SK-N-SH (cell line): Measurements from ENCODE around the gene SLC34A1. TPM values are rescaled to one million over a fixed set of nuclear protein-coding genes. Genes with fewer than 3 reads are reported as not detected.

Source experiments
- CTCF ChIA-PET: fragments of 300-600, 350-600 bp; formaldehyde crosslinking; extraction: SDS; loops from one replicate; lab custom pipeline; 2021; lab: Yijun Ruan, JAX
- POLR2A ChIA-PET: fragments of 350-600 bp; sonication (Branson Sonifier 250); formaldehyde crosslinking; extraction: SDS; loops from one replicate; lab custom pipeline; 2020; ENCODE audit warnings: antibody characterized with exemption, inconsistent platforms; lab: Yijun Ruan, JAX
- DNase-seq: peaks from one replicate; pipeline ENCODE4 v3.0.0; 2012
- H2AFZ ChIP-seq: fragments of 200-600 bp; sonication (generic); 2 replicates; pipeline ENCODE4 v1.8.1; 2016; ENCODE audit warnings: antibody characterized with exemption, mild to moderate bottlenecking, low read depth
- H3F3A ChIP-seq: fragments of 200-600 bp; sonication (generic); replicated peaks from 2 replicates; pipeline ENCODE3; 2016; ENCODE audit warnings: antibody characterized with exemption, mild to moderate bottlenecking; ENCODE audit not compliant: insufficient read depth
- H3K27ac ChIP-seq, 2 experiments: fragments of 200-500 bp in 1 of 2; fragments of 200-600 bp in 1 of 2; sonication (Bioruptor generic) in 1 of 2; sonication (generic), shearing (Covaris generic) in 1 of 2; 2 replicates each; pipeline versions ENCODE4 v1.5.1 to v1.6.1; 2014 to 2016; ENCODE audit warnings: low read depth in 2 of 2, inconsistent platforms in 1 of 2, low read length in 1 of 2, mild to moderate bottlenecking in 1 of 2, mixed read lengths in 1 of 2
- H3K27me3 ChIP-seq: fragments of 200-600 bp; sonication (generic), shearing (Covaris generic); 2 replicates; pipeline ENCODE4 v1.6.1; 2016; ENCODE audit warnings: mixed run types; ENCODE audit not compliant: insufficient read depth
- H3K36me3 ChIP-seq, 2 experiments: fragments of 200-500 bp in 1 of 2; fragments of 200-600 bp in 1 of 2; sonication (Bioruptor generic) in 1 of 2; sonication (generic) in 1 of 2; replicated peaks in 1 of 2; 2 replicates each; pipeline versions ENCODE3 to v1.5.1; 2014 to 2016; ENCODE audit warnings: low read length in 1 of 2, mild to moderate bottlenecking in 1 of 2; ENCODE audit not compliant: insufficient read depth in 2 of 2, control insufficient read depth in 1 of 2
- H3K4me1 ChIP-seq, 2 experiments: fragments of 200-500 bp in 1 of 2; fragments of 200-600 bp in 1 of 2; sonication (Bioruptor generic) in 1 of 2; sonication (generic), shearing (Covaris generic) in 1 of 2; 2 replicates each; pipeline versions ENCODE4 v1.5.1 to v1.6.1; 2014 to 2016; ENCODE audit warnings: low read depth in 1 of 2, low read length in 1 of 2, mixed run types in 1 of 2; ENCODE audit not compliant: insufficient read depth in 2 of 2, control insufficient read depth in 1 of 2
- H3K4me2 ChIP-seq: fragments of 200-600 bp; sonication (generic), shearing (Covaris generic); 2 replicates; pipeline ENCODE4 v1.6.1; 2017; ENCODE audit warnings: mixed run types
- H3K4me3 ChIP-seq, 2 experiments: fragments of 200-500 bp in 1 of 2; fragments of 200-600 bp in 1 of 2; sonication (Bioruptor generic) in 1 of 2; sonication (generic), shearing (Covaris generic) in 1 of 2; 2 replicates each; pipeline versions ENCODE4 v1.5.1 to v1.8.1; 2014 to 2016; ENCODE audit warnings: low read depth in 2 of 2, inconsistent platforms in 1 of 2, low read length in 1 of 2, mild to moderate bottlenecking in 1 of 2, mixed read lengths in 1 of 2, moderate library complexity in 1 of 2
- H3K79me2 ChIP-seq: fragments of 200-600 bp; sonication (generic); 2 replicates; pipeline ENCODE4 v1.8.1; 2017; ENCODE audit warnings: mild to moderate bottlenecking; ENCODE audit not compliant: insufficient read depth
- H3K9ac ChIP-seq: fragments of 200-600 bp; sonication (generic); 2 replicates; pipeline ENCODE4 v1.6.1; 2017; ENCODE audit warnings: mixed run types
- H3K9me2 ChIP-seq: fragments of 200-600 bp; sonication (generic); 2 replicates; pipeline ENCODE4 v1.6.1; 2017; ENCODE audit warnings: mixed run types
- H3K9me3 ChIP-seq: fragments of 200-600 bp; sonication (generic); 2 replicates; pipeline ENCODE4 v1.6.1; 2017; ENCODE audit warnings: mixed run types, mild to moderate bottlenecking, moderate library complexity
- H4K20me1 ChIP-seq: fragments of 200-600 bp; sonication (generic); 2 replicates; pipeline ENCODE4 v1.6.1; 2017; ENCODE audit warnings: mild to moderate bottlenecking, mixed run types; ENCODE audit not compliant: insufficient read depth
- CHD2 ChIP-seq: fragments of 150-350 bp; IDR thresholded peaks from 2 replicates; pipeline ENCODE4 v1.6.1; 2018; ENCODE audit warnings: low read length; ENCODE audit not compliant: partially characterized antibody
- CTCF ChIP-seq: fragments of 200-600 bp; sonication (generic); IDR thresholded peaks from 2 replicates; pipeline ENCODE4 v1.6.1; 2017; ENCODE audit warnings: antibody characterized with exemption, mild to moderate bottlenecking, moderate library complexity
- EP300 ChIP-seq, 2 experiments: IDR thresholded peaks; 2 replicates each; pipeline versions ENCODE4 v1.4.0 to v1.6.1; 2012; ENCODE audit warnings: borderline replicate concordance in 1 of 2, low read depth in 1 of 2, low read length in 1 of 2
- EZH2phosphoT487 ChIP-seq: fragments of 200-600 bp; sonication (generic); IDR thresholded peaks from 2 replicates; pipeline ENCODE4 v1.6.1; 2017; ENCODE audit warnings: low read depth, mixed run types, mild to moderate bottlenecking, antibody characterized with exemption, moderate library complexity, borderline replicate concordance
- FOXJ3 ChIP-seq: sonication (generic); formaldehyde crosslinking; IDR thresholded peaks from 2 replicates; pipeline ENCODE4 v1.5.1; 2020; ENCODE audit warnings: mild to moderate bottlenecking, missing genetic modification reagents
- FOXM1 ChIP-seq: IDR thresholded peaks from 2 replicates; pipeline ENCODE4 v1.4.0; 2012; ENCODE audit warnings: low read depth, mild to moderate bottlenecking
- GATA2 ChIP-seq: sonication (generic); formaldehyde crosslinking; IDR thresholded peaks from 2 replicates; pipeline ENCODE4 v1.5.0; 2020; ENCODE audit warnings: mild to moderate bottlenecking, missing genetic modification reagents
- JUND ChIP-seq: IDR thresholded peaks from 2 replicates; pipeline ENCODE4 v1.4.0; 2012
- MEF2A ChIP-seq: IDR thresholded peaks from 2 replicates; pipeline ENCODE4 v1.4.0; 2012; ENCODE audit warnings: low read depth, borderline replicate concordance
- MXI1 ChIP-seq: IDR thresholded peaks from 2 replicates; pipeline ENCODE4 v1.6.1; 2012; ENCODE audit warnings: mild to moderate bottlenecking, low read depth, low read length, improper control_type of control experiment
- NRF1 ChIP-seq: IDR thresholded peaks from 2 replicates; pipeline ENCODE4 v1.6.1; 2012; ENCODE audit warnings: low read depth, mild to moderate bottlenecking, low read length
- POLR2AphosphoS5 ChIP-seq: IDR thresholded peaks from 2 replicates; pipeline ENCODE4 v1.6.1; 2012; ENCODE audit warnings: low read depth, low read length
- RAD21 ChIP-seq: IDR thresholded peaks from 2 replicates; pipeline ENCODE4 v1.6.1; 2012; ENCODE audit warnings: mild to moderate bottlenecking, low read length
- RFX5 ChIP-seq: IDR thresholded peaks from 2 replicates; pipeline ENCODE4 v1.6.1; 2012; ENCODE audit warnings: mild to moderate bottlenecking, improper control_type of control experiment, low read length
- RXRA ChIP-seq: IDR thresholded peaks from 2 replicates; pipeline ENCODE4 v1.4.0; 2012; ENCODE audit warnings: low read depth, mild to moderate bottlenecking, borderline replicate concordance
- SMC3 ChIP-seq: IDR thresholded peaks from 2 replicates; pipeline ENCODE4 v1.6.1; 2012; ENCODE audit warnings: low read depth, low read length, improper control_type of control experiment
- TAF1 ChIP-seq: IDR thresholded peaks from 2 replicates; pipeline ENCODE4 v1.6.1; 2012; ENCODE audit warnings: low read depth, mild to moderate bottlenecking, low read length, moderate library complexity, borderline replicate concordance
- TCF12 ChIP-seq: IDR thresholded peaks from 2 replicates; pipeline ENCODE4 v1.4.0; 2012
- TEAD4 ChIP-seq: IDR thresholded peaks from 2 replicates; pipeline ENCODE4 v1.4.0; 2012; ENCODE audit warnings: mild to moderate bottlenecking, borderline replicate concordance; ENCODE audit not compliant: insufficient read depth
- USF1 ChIP-seq: IDR thresholded peaks from 2 replicates; pipeline ENCODE4 v1.4.0; 2012; ENCODE audit warnings: low read depth, borderline replicate concordance
- YY1 ChIP-seq: IDR thresholded peaks from 2 replicates; pipeline ENCODE4 v1.4.0; 2012; ENCODE audit warnings: low read depth, mild to moderate bottlenecking
- WGBS: methylation state at CpG from one replicate; pipeline ENCODE4 v1.1.6; 2017; ENCODE audit warnings: low lambda C conversion rate; 5-methylcytosine and 5-hydroxymethylcytosine counted together
- polyA plus RNA-seq, 3 experiments: library from polyadenylated mRNA; depleted of rRNA; stranded (reverse); fragments of >200 nt; gene quantifications; 2 replicates each; pipeline ENCODE4 v1.2.3, GENCODE V29; 2012
- TF ChIP-seq, protein P1 (sequence below): IDR thresholded peaks from 2 replicates; pipeline ENCODE4; 2012
- TF ChIP-seq, protein P2 (sequence below): IDR thresholded peaks from 2 replicates; pipeline ENCODE4 v1.4.0; 2012; ENCODE audit warnings: low read depth, borderline replicate concordance
- TF ChIP-seq, protein P3 (sequence below): IDR thresholded peaks from 2 replicates; pipeline ENCODE4 v1.4.0; 2012; ENCODE audit warnings: low read depth

SLC34A1 gene
- polyA plus RNA-seq, 1 of the 3 experiments (the other 2 are of a cell fraction), result 0.03 TPM

GRCh38 chr5:177447066-177447610 lies 62.9 kb downstream of the SLC34A1 start (continued):
- TF ChIP-seq, protein P1, sequence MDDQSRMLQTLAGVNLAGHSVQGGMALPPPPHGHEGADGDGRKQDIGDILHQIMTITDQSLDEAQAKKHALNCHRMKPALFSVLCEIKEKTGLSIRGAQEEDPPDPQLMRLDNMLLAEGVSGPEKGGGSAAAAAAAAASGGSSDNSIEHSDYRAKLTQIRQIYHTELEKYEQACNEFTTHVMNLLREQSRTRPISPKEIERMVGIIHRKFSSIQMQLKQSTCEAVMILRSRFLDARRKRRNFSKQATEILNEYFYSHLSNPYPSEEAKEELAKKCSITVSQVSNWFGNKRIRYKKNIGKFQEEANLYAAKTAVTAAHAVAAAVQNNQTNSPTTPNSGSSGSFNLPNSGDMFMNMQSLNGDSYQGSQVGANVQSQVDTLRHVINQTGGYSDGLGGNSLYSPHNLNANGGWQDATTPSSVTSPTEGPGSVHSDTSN, result no peak; the same call in 1 of the 2 replicates
- no peak for TF ChIP-seq SMC3
- no peak for TF ChIP-seq TAF1
- no peak for TF ChIP-seq POLR2AphosphoS5
- TF ChIP-seq NRF1, result no peak
- no peak for TF ChIP-seq EP300 (IDR thresholded peaks at IDR 0.05; ENCODE audit: borderline replicate concordance in 1 of 2, low read depth in 1 of 2, low read length in 1 of 2)
- TF ChIP-seq RFX5, result no peak

- peak; percentile 77 for DNase-seq
- POLR2A ChIA-PET, result interaction anchor here (0.6 to 6.1 kb wide), 5 partner anchors 21 to 57 kb away, joined by 3 to 46 read pairs (median 3); partner anchors contain the start of gene GRK6
- TF ChIP-seq FOXM1, result no peak
- peak; percentile 83 for TF ChIP-seq POLR2AphosphoS5
- TF ChIP-seq TCF12, result peak; percentile 83
- TF ChIP-seq RAD21, result no peak
- TF ChIP-seq USF1, result 0 out of 2 replicates have a peak, but pooled peaks have one; percentile 36
- peak in 1 of 2 experiments; percentile 84; a peak in 1 of 4 replicates for TF ChIP-seq EP300 (IDR thresholded peaks at IDR 0.05; ENCODE audit: borderline replicate concordance in 1 of 2, low read depth in 1 of 2, low read length in 1 of 2)
- peak; percentile 53; the same call in 1 of the 2 replicates for TF ChIP-seq MEF2A
- TF ChIP-seq MXI1, result peak; percentile 60
- TF ChIP-seq, protein P2, sequence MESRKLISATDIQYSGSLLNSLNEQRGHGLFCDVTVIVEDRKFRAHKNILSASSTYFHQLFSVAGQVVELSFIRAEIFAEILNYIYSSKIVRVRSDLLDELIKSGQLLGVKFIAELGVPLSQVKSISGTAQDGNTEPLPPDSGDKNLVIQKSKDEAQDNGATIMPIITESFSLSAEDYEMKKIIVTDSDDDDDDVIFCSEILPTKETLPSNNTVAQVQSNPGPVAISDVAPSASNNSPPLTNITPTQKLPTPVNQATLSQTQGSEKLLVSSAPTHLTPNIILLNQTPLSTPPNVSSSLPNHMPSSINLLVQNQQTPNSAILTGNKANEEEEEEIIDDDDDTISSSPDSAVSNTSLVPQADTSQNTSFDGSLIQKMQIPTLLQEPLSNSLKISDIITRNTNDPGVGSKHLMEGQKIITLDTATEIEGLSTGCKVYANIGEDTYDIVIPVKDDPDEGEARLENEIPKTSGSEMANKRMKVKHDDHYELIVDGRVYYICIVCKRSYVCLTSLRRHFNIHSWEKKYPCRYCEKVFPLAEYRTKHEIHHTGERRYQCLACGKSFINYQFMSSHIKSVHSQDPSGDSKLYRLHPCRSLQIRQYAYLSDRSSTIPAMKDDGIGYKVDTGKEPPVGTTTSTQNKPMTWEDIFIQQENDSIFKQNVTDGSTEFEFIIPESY, result 0 out of 2 replicates have a peak, but pooled peaks have one; percentile 43
- peak; percentile 82 for TF ChIP-seq TEAD4
- peak; percentile 33 for TF ChIP-seq CTCF
- no peak for TF ChIP-seq RFX5
- no peak for TF ChIP-seq GATA2
- no peak for TF ChIP-seq EZH2phosphoT487
- no peak for TF ChIP-seq FOXJ3 (CRISPR knock-in tag)
- TF ChIP-seq, protein P3, sequence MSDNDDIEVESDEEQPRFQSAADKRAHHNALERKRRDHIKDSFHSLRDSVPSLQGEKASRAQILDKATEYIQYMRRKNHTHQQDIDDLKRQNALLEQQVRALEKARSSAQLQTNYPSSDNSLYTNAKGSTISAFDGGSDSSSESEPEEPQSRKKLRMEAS, result peak; percentile 98
- TF ChIP-seq YY1, result peak; percentile 79
- no peak for TF ChIP-seq SMC3
- peak; percentile 86 for TF ChIP-seq JUND
- no peak for TF ChIP-seq CHD2
- TF ChIP-seq RXRA, result peak; percentile 98
Measured at GRCh38 chr5:177447611-177448243, 63.5 kb downstream of the SLC34A1 start.

More at GRCh38 chr5:177447611-177448243, 63.5 kb downstream of the SLC34A1 start:
- CTCF ChIA-PET, result interaction anchor here (0.8 to 15.5 kb wide), 14 partner anchors 8 to 144 kb away, joined by 3 to 318 read pairs (median 4); partner anchors contain the start of genes GRK6, PDLIM7, PFN3 and PRELID1
- Histone ChIP-seq H3K27me3 (no peaks in the 10 kb centered on the region), H4K20me1 (0 out of 2 replicates have a peak, but pooled peaks cover 9% of the 10 kb centered on the region), H3F3A (peaks cover 21% of the 10 kb centered on the region), H3K79me2 (peaks cover 27% of the 10 kb centered on the region), H3K9ac (peak overlapping the region; percentile 92), H3K9me2 (no peaks in the 10 kb centered on the region), H3K36me3 (peaks cover 5 to 12% of the 10 kb centered on the region in 2 experiments), H3K4me1 (peaks cover 23 to 52% of the 10 kb centered on the region in 2 experiments), H3K4me2 (peak overlapping the region; percentile 86), H3K27ac (peak overlapping the region; percentile 93 to 96), H3K9me3 (no peaks in the 10 kb centered on the region), H2AFZ (peak overlapping the region; percentile 33; the same call in 1 of the 2 replicates), H3K4me3 (peak overlapping the region; percentile 66 to 77)
- WGBS, result 5% methylated on average over 18 of the region's 23 CpGs
